ENCODE results near the gene MCC. TPM values are rescaled to one million over a fixed set of nuclear protein-coding genes. Genes with fewer than 3 reads are reported as not detected.

Gene MCC
- total and polyA plus RNA-seq, 4 donors: 9.0 to 47.3 (median 14.7) TPM

DNA sequence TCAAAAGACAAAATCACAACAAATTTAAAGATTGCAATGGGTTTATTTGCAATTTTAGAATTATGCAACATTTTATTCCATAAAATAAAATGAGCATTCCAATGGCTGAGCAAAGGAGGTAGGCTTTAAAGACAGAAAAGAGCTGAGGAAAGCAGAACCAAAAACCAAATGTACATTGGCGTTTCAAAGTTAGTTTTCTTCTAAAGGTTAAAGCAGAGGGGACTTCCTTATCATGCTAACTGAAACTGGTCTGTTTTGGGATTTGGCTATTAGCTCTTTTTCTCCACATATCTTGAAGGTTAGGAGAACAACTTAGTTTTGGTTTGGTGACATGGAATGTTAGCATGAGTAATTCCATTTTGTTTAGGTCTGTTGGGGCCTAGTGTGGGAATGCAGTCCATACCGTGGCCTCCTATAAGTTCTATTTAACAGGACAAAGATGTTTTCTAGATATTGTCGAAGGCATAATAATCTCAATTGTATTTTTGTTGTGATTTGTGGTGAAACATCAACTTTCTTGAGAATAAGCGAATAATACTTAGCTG lies 491.4 kb downstream of the MCC start:
- no peaks in the 10 kb centered on the region for H3K4me1 ChIP-seq (ENCODE audit: control insufficient read depth in 4 of 4, insufficient read depth in 4 of 4, low read length in 3 of 4)
- no peak for TF ChIP-seq EGR1 (IDR thresholded peaks at IDR 0.05; ENCODE audit: low read depth in 2 of 2)
- no peak for TF ChIP-seq GABPA (IDR thresholded peaks at IDR 0.05 in 1 of 2, conservative IDR thresholded peaks at IDR 0.05 in 1 of 2)
- no peak for TF ChIP-seq JUND (IDR thresholded peaks at IDR 0.05)
- no peak for TF ChIP-seq YY1 (IDR thresholded peaks at IDR 0.05)
- TF ChIP-seq FOXA2 (IDR thresholded peaks at IDR 0.05): no peak
- TF ChIP-seq, protein P1, sequence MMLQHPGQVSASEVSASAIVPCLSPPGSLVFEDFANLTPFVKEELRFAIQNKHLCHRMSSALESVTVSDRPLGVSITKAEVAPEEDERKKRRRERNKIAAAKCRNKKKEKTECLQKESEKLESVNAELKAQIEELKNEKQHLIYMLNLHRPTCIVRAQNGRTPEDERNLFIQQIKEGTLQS (IDR thresholded peaks at IDR 0.05): no peak
- TF ChIP-seq HNF4A (conservative IDR thresholded peaks at IDR 0.05): no peak
- TF ChIP-seq SP1 (IDR thresholded peaks at IDR 0.05): no peak
- TF ChIP-seq HNF4G (IDR thresholded peaks at IDR 0.05): no peak
- TF ChIP-seq RAD21 (IDR thresholded peaks at IDR 0.05): no peak
- TF ChIP-seq, protein P2, sequence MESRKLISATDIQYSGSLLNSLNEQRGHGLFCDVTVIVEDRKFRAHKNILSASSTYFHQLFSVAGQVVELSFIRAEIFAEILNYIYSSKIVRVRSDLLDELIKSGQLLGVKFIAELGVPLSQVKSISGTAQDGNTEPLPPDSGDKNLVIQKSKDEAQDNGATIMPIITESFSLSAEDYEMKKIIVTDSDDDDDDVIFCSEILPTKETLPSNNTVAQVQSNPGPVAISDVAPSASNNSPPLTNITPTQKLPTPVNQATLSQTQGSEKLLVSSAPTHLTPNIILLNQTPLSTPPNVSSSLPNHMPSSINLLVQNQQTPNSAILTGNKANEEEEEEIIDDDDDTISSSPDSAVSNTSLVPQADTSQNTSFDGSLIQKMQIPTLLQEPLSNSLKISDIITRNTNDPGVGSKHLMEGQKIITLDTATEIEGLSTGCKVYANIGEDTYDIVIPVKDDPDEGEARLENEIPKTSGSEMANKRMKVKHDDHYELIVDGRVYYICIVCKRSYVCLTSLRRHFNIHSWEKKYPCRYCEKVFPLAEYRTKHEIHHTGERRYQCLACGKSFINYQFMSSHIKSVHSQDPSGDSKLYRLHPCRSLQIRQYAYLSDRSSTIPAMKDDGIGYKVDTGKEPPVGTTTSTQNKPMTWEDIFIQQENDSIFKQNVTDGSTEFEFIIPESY (IDR thresholded peaks at IDR 0.05): no peak
- no peak for TF ChIP-seq FOXA1 (IDR thresholded peaks at IDR 0.05)
- no peak for TF ChIP-seq NR2F2 (IDR thresholded peaks at IDR 0.05)
- no peak for TF ChIP-seq RXRA (IDR thresholded peaks at IDR 0.05)
- TF ChIP-seq, protein P3, sequence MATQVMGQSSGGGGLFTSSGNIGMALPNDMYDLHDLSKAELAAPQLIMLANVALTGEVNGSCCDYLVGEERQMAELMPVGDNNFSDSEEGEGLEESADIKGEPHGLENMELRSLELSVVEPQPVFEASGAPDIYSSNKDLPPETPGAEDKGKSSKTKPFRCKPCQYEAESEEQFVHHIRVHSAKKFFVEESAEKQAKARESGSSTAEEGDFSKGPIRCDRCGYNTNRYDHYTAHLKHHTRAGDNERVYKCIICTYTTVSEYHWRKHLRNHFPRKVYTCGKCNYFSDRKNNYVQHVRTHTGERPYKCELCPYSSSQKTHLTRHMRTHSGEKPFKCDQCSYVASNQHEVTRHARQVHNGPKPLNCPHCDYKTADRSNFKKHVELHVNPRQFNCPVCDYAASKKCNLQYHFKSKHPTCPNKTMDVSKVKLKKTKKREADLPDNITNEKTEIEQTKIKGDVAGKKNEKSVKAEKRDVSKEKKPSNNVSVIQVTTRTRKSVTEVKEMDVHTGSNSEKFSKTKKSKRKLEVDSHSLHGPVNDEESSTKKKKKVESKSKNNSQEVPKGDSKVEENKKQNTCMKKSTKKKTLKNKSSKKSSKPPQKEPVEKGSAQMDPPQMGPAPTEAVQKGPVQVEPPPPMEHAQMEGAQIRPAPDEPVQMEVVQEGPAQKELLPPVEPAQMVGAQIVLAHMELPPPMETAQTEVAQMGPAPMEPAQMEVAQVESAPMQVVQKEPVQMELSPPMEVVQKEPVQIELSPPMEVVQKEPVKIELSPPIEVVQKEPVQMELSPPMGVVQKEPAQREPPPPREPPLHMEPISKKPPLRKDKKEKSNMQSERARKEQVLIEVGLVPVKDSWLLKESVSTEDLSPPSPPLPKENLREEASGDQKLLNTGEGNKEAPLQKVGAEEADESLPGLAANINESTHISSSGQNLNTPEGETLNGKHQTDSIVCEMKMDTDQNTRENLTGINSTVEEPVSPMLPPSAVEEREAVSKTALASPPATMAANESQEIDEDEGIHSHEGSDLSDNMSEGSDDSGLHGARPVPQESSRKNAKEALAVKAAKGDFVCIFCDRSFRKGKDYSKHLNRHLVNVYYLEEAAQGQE (IDR thresholded peaks at IDR 0.05): no peak
- no peak for TF ChIP-seq TAF1 (conservative IDR thresholded peaks at IDR 0.05)
- TF ChIP-seq, protein P4, sequence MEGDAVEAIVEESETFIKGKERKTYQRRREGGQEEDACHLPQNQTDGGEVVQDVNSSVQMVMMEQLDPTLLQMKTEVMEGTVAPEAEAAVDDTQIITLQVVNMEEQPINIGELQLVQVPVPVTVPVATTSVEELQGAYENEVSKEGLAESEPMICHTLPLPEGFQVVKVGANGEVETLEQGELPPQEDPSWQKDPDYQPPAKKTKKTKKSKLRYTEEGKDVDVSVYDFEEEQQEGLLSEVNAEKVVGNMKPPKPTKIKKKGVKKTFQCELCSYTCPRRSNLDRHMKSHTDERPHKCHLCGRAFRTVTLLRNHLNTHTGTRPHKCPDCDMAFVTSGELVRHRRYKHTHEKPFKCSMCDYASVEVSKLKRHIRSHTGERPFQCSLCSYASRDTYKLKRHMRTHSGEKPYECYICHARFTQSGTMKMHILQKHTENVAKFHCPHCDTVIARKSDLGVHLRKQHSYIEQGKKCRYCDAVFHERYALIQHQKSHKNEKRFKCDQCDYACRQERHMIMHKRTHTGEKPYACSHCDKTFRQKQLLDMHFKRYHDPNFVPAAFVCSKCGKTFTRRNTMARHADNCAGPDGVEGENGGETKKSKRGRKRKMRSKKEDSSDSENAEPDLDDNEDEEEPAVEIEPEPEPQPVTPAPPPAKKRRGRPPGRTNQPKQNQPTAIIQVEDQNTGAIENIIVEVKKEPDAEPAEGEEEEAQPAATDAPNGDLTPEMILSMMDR (IDR thresholded peaks at IDR 0.05; ENCODE audit: low read depth, low read length, missing input control): no peak
- TF ChIP-seq, protein P5, sequence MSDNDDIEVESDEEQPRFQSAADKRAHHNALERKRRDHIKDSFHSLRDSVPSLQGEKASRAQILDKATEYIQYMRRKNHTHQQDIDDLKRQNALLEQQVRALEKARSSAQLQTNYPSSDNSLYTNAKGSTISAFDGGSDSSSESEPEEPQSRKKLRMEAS (IDR thresholded peaks at IDR 0.05): no peak
- 90% methylated on average over 4 of the region's 4 CpGs for WGBS
- H3K36me3 ChIP-seq (ENCODE audit: control insufficient read depth in 4 of 4, insufficient read depth in 3 of 4, low read depth in 1 of 4, low read length in 3 of 4): peaks cover 0 to 14% (median 3%) of the 10 kb centered on the region in 4 donors
- H3K9me3 ChIP-seq (ENCODE audit: control insufficient read depth in 4 of 4, low read length in 3 of 4): no peaks in the 10 kb centered on the region
- no peak overlapping the region for H3K9ac ChIP-seq (ENCODE audit: low read depth in 1 of 2, low read length in 2 of 2)
- DNase-seq (ENCODE audit: low spot score): no peak
- no peak overlapping the region for H3K27ac ChIP-seq (ENCODE audit: low read depth in 1 of 2, low read length in 2 of 2)
- H3K4me3 ChIP-seq (ENCODE audit: low read depth in 1 of 3, low read length in 3 of 3): no peak overlapping the region
- H3K27me3 ChIP-seq (ENCODE audit: control insufficient read depth in 4 of 4, insufficient read depth in 4 of 4, low read length in 3 of 4): no peaks in the 10 kb centered on the region

All from liver (tissue), 9 donors.